HepG2 (cell line): ENCODE data around the gene ARMH4. TPM values are rescaled to one million over a fixed set of nuclear protein-coding genes. Genes with fewer than 3 reads are reported as not detected.

Source experiments
- ATAC-seq: fragments of 200-7000 bp; cut with Tn5 transposase; 3 replicates; pipeline ENCODE4 v1.9.1; 2020; ENCODE audit warnings: mild to moderate bottlenecking, moderate library complexity
- BruUV-seq: library from RNA; stranded (reverse); fragments of 400-500 nt; replicated peaks from 2 replicates; lab custom pipeline; 2021; lab: Mats Ljungman, UMichigan
- CTCF ChIA-PET: fragments of 300-600 bp; formaldehyde crosslinking; extraction: SDS; loops from one replicate; lab custom pipeline; 2021; ENCODE audit warnings: low total read pairs, inconsistent platforms, low intra/inter-chr PET ratio; lab: Yijun Ruan, JAX
- POLR2A ChIA-PET: fragments of 350-600 bp; sonication (Branson Sonifier 250); formaldehyde crosslinking; loops from one replicate; lab custom pipeline; 2020; ENCODE audit warnings: antibody characterized with exemption, inconsistent platforms; lab: Yijun Ruan, JAX
- DNase-seq: peaks from one replicate; pipeline ENCODE4 v3.0.0-alpha.2; 2015; ENCODE audit warnings: low spot score
- FAIRE-seq: peaks from 3 replicates; lab custom pipeline; 2011; peaks lifted over from hg19 to GRCh38; lab: Jason Lieb, UNC
- H2AFZ ChIP-seq: one replicate; pipeline ENCODE4 v1.6.1; 2011; ENCODE audit warnings: low read length, inconsistent platforms
- H3K27ac ChIP-seq: fragments of 300-600 bp; 3 replicates; pipeline ENCODE4 v1.8.0; 2011; ENCODE audit warnings: mixed run types, mild to moderate bottlenecking, mixed read lengths, low read length, inconsistent platforms; ENCODE audit not compliant: insufficient read depth; ENCODE audit errors: extremely low read length
- H3K27me3 ChIP-seq, 2 experiments: fragments of 200-600 bp in 1 of 2; 2 replicates in 1 of 2; 3 replicates in 1 of 2; pipeline versions ENCODE4 v1.6.0 to v1.8.0; 2011; ENCODE audit warnings: low read length in 2 of 2, mild to moderate bottlenecking in 2 of 2, moderate library complexity in 2 of 2, inconsistent platforms in 1 of 2; ENCODE audit not compliant: insufficient read depth in 2 of 2, control insufficient read depth in 1 of 2
- H3K36me3 ChIP-seq, 2 experiments: fragments of 200-600 bp in 1 of 2; replicated peaks in 1 of 2; 2 replicates in 1 of 2; 3 replicates in 1 of 2; pipeline versions ENCODE4 v1.5.1 to v1.8.0; 2011; ENCODE audit warnings: low read length in 2 of 2, inconsistent platforms in 1 of 2; ENCODE audit not compliant: insufficient read depth in 2 of 2, control insufficient read depth in 1 of 2
- H3K4me1 ChIP-seq: 2 replicates; pipeline ENCODE4 v1.5.1; 2012; ENCODE audit warnings: low read length, inconsistent platforms; ENCODE audit not compliant: insufficient read depth
- H3K4me2 ChIP-seq: 2 replicates; pipeline ENCODE4 v1.6.0; 2011; ENCODE audit warnings: low read depth, low read length, inconsistent platforms
- H3K4me3 ChIP-seq, 3 experiments: fragments of 200-600 bp in 1 of 3; sonication (generic), shearing (Covaris generic) in 1 of 3; replicated peaks in 1 of 3; 2 replicates each; pipeline ENCODE4 v1.5.1; 2011 to 2016; ENCODE audit warnings: low read length in 3 of 3, inconsistent platforms in 2 of 3, low read depth in 2 of 3, mild to moderate bottlenecking in 2 of 3, control low read depth in 1 of 3, mixed read lengths in 1 of 3; ENCODE audit not compliant: insufficient read depth in 1 of 3
- H3K79me2 ChIP-seq: one replicate; pipeline ENCODE4 v1.6.1; 2011; ENCODE audit warnings: low read length, inconsistent platforms; ENCODE audit not compliant: insufficient read depth
- H3K9ac ChIP-seq: 2 replicates; pipeline ENCODE4 v1.6.0; 2011; ENCODE audit warnings: mild to moderate bottlenecking, low read depth, low read length, inconsistent platforms; ENCODE audit not compliant: insufficient read depth
- H3K9me3 ChIP-seq: 2 replicates; pipeline ENCODE4 v1.5.1; 2012; ENCODE audit warnings: mild to moderate bottlenecking, low read length
- H4K20me1 ChIP-seq: 2 replicates; pipeline ENCODE4 v1.6.0; 2011; ENCODE audit warnings: inconsistent platforms, mild to moderate bottlenecking, low read length, moderate library complexity; ENCODE audit not compliant: insufficient read depth
- EZH2 ChIP-seq: conservative IDR thresholded peaks from 2 replicates; pipeline ENCODE4 v1.6.1; 2012; ENCODE audit warnings: mild to moderate bottlenecking, low read depth, low read length, moderate library complexity
- ZNF34 ChIP-seq: sonication (generic); formaldehyde crosslinking; IDR thresholded peaks from 2 replicates; pipeline ENCODE4 v1.4.0; 2020; ENCODE audit warnings: mild to moderate bottlenecking, missing genetic modification reagents, borderline replicate concordance
- ZNF569 ChIP-seq: sonication (generic); formaldehyde crosslinking; IDR thresholded peaks from 2 replicates; pipeline ENCODE4 v1.5.0; 2020; ENCODE audit warnings: mild to moderate bottlenecking, missing genetic modification reagents, moderate library complexity, borderline replicate concordance
- ZNF629 ChIP-seq: sonication (generic); formaldehyde crosslinking; conservative IDR thresholded peaks from 2 replicates; pipeline ENCODE4 v1.5.0; 2020; ENCODE audit warnings: missing genetic modification reagents
- whole genome bisulfite sequencing: methylation state at CpG from one replicate; pipeline ENCODE4 v1.1.6; 2017; ENCODE audit warnings: low lambda C conversion rate; 5-methylcytosine and 5-hydroxymethylcytosine counted together
- in situ Hi-C: cut with HindIII; loops from 2 replicates; pipeline ENCODE4 v1.10.0; 2017; ENCODE audit warnings: low pct_unique_long_range_greater_than_20kb; ENCODE audit not compliant: extremely low pct_ligation_motif_present
- intact Hi-C: fragments of 100-400 bp; cut with micrococcal nuclease; formaldehyde crosslinking; loops from one replicate; pipeline ENCODE4 v1.10.0; 2022; ENCODE audit not compliant: unreplicated experiment
- polyA plus RNA-seq, 8 experiments: library from polyadenylated mRNA; depleted of rRNA in 3 of 8; stranded (reverse) in 7 of 8; unstranded in 1 of 8; fragments of >200 nt; fragmentation: Illumina TruSeq in 4 of 8; extraction: Trizol in 4 of 8; gene quantifications; 2 replicates each; pipeline versions ENCODE4 v1.2.1 to v1.2.3, GENCODE V29; 2011 to 2016; ENCODE audit warnings: low read depth in 4 of 8, missing spikeins in 1 of 8, mixed read lengths in 1 of 8; ENCODE audit not compliant: insufficient read depth in 1 of 8
- total RNA-seq, 5 experiments: library from RNA; depleted of rRNA; stranded (reverse); fragments of >200 nt; fragmentation: Illumina TruSeq; extraction: Trizol; gene quantifications; 2 replicates each; pipeline ENCODE4 v1.2.3, GENCODE V29; 2016; ENCODE audit warnings: low read depth in 1 of 5
- TF ChIP-seq, protein P1 (sequence below): IDR thresholded peaks from 2 replicates; pipeline ENCODE4 v1.4.0; 2020; ENCODE audit warnings: mild to moderate bottlenecking, missing genetic modification reagents
- TF ChIP-seq, protein P2 (sequence below): sonication (generic); formaldehyde crosslinking; IDR thresholded peaks from 2 replicates; pipeline ENCODE4 v1.4.0; 2020; ENCODE audit warnings: low read depth, mild to moderate bottlenecking, missing genetic modification reagents
- TF ChIP-seq, protein P3 (sequence below): sonication (generic); formaldehyde crosslinking; IDR thresholded peaks from 2 replicates; pipeline ENCODE4 v1.4.0; 2020; ENCODE audit warnings: mild to moderate bottlenecking, missing genetic modification reagents

ARMH4 gene
- total and polyA plus RNA-seq, 2 of the 13 experiments (the other 11 are each of a cell fraction or from before 2014, with no cell fraction given) = 0.02 to 0.18 TPM

DNA sequence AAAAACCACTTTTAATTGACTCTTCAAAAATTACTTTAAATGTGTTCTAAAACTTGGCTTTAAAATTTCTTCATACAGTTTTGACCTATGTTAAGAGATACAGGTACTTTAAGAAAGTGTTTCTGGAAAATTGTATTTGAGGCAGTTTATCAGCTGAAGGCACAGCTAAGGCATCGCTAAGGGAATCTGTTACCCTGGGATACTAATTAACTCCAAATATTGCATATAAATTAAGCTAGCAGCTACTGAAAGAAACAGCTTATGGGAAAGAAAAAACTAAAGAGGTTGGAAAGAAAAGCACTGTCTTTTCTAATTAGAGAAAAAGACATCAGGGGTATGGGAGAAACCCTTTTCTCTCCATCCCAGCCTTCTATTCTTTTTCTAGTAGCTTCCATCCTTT, 152.0 kb downstream of the ARMH4 start:
- Histone ChIP-seq H3K9me3 (no peaks in the 10 kb centered on the region), H3K4me2 (no peak overlapping the region), H3K79me2 (no peaks in the 10 kb centered on the region), H3K4me3 (no peak overlapping the region), H4K20me1 (no peaks in the 10 kb centered on the region)
- no peak for FAIRE-seq
- BruUV-seq = no TSS peak
- in situ Hi-C loops = no loop called here
- intact Hi-C loops = no loop called here
- ATAC-seq = no peak
- no peak for DNase-seq
- TF ChIP-seq ZNF569 (CRISPR knock-in tag) (no peak), EZH2 (no peak), ZNF629 (CRISPR knock-in tag) (no peak), ZNF34 (CRISPR knock-in tag) (no peak)
- TF ChIP-seq, protein P1, sequence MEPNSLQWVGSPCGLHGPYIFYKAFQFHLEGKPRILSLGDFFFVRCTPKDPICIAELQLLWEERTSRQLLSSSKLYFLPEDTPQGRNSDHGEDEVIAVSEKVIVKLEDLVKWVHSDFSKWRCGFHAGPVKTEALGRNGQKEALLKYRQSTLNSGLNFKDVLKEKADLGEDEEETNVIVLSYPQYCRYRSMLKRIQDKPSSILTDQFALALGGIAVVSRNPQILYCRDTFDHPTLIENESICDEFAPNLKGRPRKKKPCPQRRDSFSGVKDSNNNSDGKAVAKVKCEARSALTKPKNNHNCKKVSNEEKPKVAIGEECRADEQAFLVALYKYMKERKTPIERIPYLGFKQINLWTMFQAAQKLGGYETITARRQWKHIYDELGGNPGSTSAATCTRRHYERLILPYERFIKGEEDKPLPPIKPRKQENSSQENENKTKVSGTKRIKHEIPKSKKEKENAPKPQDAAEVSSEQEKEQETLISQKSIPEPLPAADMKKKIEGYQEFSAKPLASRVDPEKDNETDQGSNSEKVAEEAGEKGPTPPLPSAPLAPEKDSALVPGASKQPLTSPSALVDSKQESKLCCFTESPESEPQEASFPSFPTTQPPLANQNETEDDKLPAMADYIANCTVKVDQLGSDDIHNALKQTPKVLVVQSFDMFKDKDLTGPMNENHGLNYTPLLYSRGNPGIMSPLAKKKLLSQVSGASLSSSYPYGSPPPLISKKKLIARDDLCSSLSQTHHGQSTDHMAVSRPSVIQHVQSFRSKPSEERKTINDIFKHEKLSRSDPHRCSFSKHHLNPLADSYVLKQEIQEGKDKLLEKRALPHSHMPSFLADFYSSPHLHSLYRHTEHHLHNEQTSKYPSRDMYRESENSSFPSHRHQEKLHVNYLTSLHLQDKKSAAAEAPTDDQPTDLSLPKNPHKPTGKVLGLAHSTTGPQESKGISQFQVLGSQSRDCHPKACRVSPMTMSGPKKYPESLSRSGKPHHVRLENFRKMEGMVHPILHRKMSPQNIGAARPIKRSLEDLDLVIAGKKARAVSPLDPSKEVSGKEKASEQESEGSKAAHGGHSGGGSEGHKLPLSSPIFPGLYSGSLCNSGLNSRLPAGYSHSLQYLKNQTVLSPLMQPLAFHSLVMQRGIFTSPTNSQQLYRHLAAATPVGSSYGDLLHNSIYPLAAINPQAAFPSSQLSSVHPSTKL = no peak
- TF ChIP-seq, protein P2, sequence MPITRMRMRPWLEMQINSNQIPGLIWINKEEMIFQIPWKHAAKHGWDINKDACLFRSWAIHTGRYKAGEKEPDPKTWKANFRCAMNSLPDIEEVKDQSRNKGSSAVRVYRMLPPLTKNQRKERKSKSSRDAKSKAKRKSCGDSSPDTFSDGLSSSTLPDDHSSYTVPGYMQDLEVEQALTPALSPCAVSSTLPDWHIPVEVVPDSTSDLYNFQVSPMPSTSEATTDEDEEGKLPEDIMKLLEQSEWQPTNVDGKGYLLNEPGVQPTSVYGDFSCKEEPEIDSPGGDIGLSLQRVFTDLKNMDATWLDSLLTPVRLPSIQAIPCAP (CRISPR knock-in tag) = no peak
- TF ChIP-seq, protein P3, sequence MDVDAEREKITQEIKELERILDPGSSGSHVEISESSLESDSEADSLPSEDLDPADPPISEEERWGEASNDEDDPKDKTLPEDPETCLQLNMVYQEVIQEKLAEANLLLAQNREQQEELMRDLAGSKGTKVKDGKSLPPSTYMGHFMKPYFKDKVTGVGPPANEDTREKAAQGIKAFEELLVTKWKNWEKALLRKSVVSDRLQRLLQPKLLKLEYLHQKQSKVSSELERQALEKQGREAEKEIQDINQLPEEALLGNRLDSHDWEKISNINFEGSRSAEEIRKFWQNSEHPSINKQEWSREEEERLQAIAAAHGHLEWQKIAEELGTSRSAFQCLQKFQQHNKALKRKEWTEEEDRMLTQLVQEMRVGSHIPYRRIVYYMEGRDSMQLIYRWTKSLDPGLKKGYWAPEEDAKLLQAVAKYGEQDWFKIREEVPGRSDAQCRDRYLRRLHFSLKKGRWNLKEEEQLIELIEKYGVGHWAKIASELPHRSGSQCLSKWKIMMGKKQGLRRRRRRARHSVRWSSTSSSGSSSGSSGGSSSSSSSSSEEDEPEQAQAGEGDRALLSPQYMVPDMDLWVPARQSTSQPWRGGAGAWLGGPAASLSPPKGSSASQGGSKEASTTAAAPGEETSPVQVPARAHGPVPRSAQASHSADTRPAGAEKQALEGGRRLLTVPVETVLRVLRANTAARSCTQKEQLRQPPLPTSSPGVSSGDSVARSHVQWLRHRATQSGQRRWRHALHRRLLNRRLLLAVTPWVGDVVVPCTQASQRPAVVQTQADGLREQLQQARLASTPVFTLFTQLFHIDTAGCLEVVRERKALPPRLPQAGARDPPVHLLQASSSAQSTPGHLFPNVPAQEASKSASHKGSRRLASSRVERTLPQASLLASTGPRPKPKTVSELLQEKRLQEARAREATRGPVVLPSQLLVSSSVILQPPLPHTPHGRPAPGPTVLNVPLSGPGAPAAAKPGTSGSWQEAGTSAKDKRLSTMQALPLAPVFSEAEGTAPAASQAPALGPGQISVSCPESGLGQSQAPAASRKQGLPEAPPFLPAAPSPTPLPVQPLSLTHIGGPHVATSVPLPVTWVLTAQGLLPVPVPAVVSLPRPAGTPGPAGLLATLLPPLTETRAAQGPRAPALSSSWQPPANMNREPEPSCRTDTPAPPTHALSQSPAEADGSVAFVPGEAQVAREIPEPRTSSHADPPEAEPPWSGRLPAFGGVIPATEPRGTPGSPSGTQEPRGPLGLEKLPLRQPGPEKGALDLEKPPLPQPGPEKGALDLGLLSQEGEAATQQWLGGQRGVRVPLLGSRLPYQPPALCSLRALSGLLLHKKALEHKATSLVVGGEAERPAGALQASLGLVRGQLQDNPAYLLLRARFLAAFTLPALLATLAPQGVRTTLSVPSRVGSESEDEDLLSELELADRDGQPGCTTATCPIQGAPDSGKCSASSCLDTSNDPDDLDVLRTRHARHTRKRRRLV = no peak
- TF ChIP-seq, all 625 proteins: peak for 0
- CTCF ChIA-PET = no interaction called here
- no peak overlapping the region for H3K27ac ChIP-seq
- POLR2A ChIA-PET = no interaction called here
- H3K36me3 ChIP-seq = no peaks in the 10 kb centered on the region
- H3K4me1 ChIP-seq = no peaks in the 10 kb centered on the region
- H3K27me3 ChIP-seq = no peaks in the 10 kb centered on the region
- H3K9ac ChIP-seq = no peak overlapping the region
- WGBS = 75% methylated on average over 1 of the region's 1 CpG
- H2AFZ ChIP-seq = no peak overlapping the region
